Inflammatory macrophage treated with lipopolysaccharide for 4 hours (primary cell): ENCODE results near the gene EGFR.
"Not testable (repeated sequence)": the region's sequence is repeated elsewhere in the genome, so short reads cannot be mapped to it uniquely, and the experiment has no call there.

ENCODE experiments used
- DNase-seq: peaks from one replicate; pipeline ENCODE4 v3.0.0-alpha.2; 2020

Gene EGFR

GRCh38 chr7:55016061-55016745, 2.6 kb upstream of the EGFR start:
- DNase-seq: no peak

- no peak for DNase-seq
Observed at GRCh38 chr7:55016746-55017090, 2.1 kb upstream of the EGFR start.

GRCh38 chr7:55017841-55018240, 976 bp upstream of the EGFR start:
- no peak for DNase-seq

- no peak for DNase-seq
Observed at GRCh38 chr7:55019191-55019690, 424 bp downstream of the EGFR start.

- no peak for DNase-seq
Observed at GRCh38 chr7:55019691-55020465, 1.1 kb downstream of the EGFR start.

- no peak for DNase-seq
Observed at GRCh38 chr7:55020466-55020871, 1.7 kb downstream of the EGFR start.

GRCh38 chr7:55021053-55021452, 2.2 kb downstream of the EGFR start:
- DNase-seq: no peak

GRCh38 chr7:55022002-55022985, 3.5 kb downstream of the EGFR start:
- no peak for DNase-seq

GRCh38 chr7:55023841-55024505, 5.2 kb downstream of the EGFR start:
- DNase-seq: no peak

- DNase-seq: no peak
Observed at GRCh38 chr7:55024776-55025175, 6.0 kb downstream of the EGFR start.

- no peak for DNase-seq
Observed at GRCh38 chr7:55026086-55026790, 7.4 kb downstream of the EGFR start.

GRCh38 chr7:55026867-55027490, 8.2 kb downstream of the EGFR start:
- DNase-seq: no peak

GRCh38 chr7:55028011-55028410, 9.2 kb downstream of the EGFR start:
- no peak for DNase-seq

GRCh38 chr7:55030314-55030713, 11.5 kb downstream of the EGFR start:
- no peak for DNase-seq

GRCh38 chr7:55031075-55031474, 12.3 kb downstream of the EGFR start:
- no peak for DNase-seq

- DNase-seq: no peak
Observed at GRCh38 chr7:55032069-55032699, 13.4 kb downstream of the EGFR start.

GRCh38 chr7:55033236-55033846, 14.5 kb downstream of the EGFR start:
- no peak for DNase-seq

GRCh38 chr7:55034776-55035175, 16.0 kb downstream of the EGFR start:
- no peak for DNase-seq

GRCh38 chr7:55035410-55035809, 16.6 kb downstream of the EGFR start:
- not testable (repeated sequence) for DNase-seq

GRCh38 chr7:55036950-55037736, 18.3 kb downstream of the EGFR start:
- DNase-seq: no peak
